ENCODE data around the gene PCCA. TPM values are rescaled to one million over a fixed set of nuclear protein-coding genes. Genes with fewer than 3 reads are reported as not detected.

The PCCA gene
- total RNA-seq, 1 experiment from 2014 or later: 16.1 TPM

- Histone ChIP-seq H3K27ac (no peak overlapping the region), H3K4me2 (no peak overlapping the region), H3K4me3 (no peak overlapping the region), H2AFZ (no peak overlapping the region), H3K9me2 (ENCODE audit: insufficient read depth) (no peaks in the 10 kb centered on the region), H4K20me1 (ENCODE audit: insufficient read depth) (no peaks in the 10 kb centered on the region), H3K27me3 (ENCODE audit: insufficient read depth, low read depth) (no peaks in the 10 kb centered on the region), H3K4me1 (replicated peaks; ENCODE audit: insufficient read depth) (peaks cover 21% of the 10 kb centered on the region), H3F3A (ENCODE audit: insufficient read depth, low read depth) (peaks cover 20% of the 10 kb centered on the region; the same call in 1 of the 2 replicates), H3K36me3 (ENCODE audit: low read depth) (no peaks in the 10 kb centered on the region), H3K9me3 (ENCODE audit: insufficient read depth, low read depth) (no peaks in the 10 kb centered on the region; the same call in 1 of the 2 replicates), H3K79me2 (ENCODE audit: low read depth) (no peaks in the 10 kb centered on the region)
- no peak for TF ChIP-seq CTCF (conservative IDR thresholded peaks at IDR 0.05)
- no peak for TF ChIP-seq EZH2 (IDR thresholded peaks at IDR 0.05; ENCODE audit: low read depth)
- ChIA-PET CTCF (no interaction called here), POLR2A (ENCODE audit: unreplicated experiment) (no interaction called here)
- no TSS peak for BruUV-seq (replicated peaks)
- intact Hi-C loops (cut with micrococcal nuclease; ENCODE audit: unreplicated experiment): no loop called here
- no peak for DNase-seq
Measured at GRCh38 chr13:100365680-100366079, 276.8 kb downstream of the PCCA start.

- no peak overlapping the region for H2AFZ ChIP-seq
- no peak for DNase-seq
- H3K9me3 ChIP-seq (ENCODE audit: insufficient read depth, low read depth): peaks cover 8% of the 10 kb centered on the region
- H3K4me1 ChIP-seq (replicated peaks; ENCODE audit: insufficient read depth): no peaks in the 10 kb centered on the region
- H3K79me2 ChIP-seq (ENCODE audit: low read depth): no peaks in the 10 kb centered on the region
- H3F3A ChIP-seq (ENCODE audit: insufficient read depth, low read depth): no peaks in the 10 kb centered on the region
- ChIA-PET POLR2A (ENCODE audit: unreplicated experiment) (no interaction called here), CTCF (no interaction called here)
- no TSS peak for BruUV-seq (replicated peaks)
- H3K4me2 ChIP-seq: no peak overlapping the region
- H3K9me2 ChIP-seq (ENCODE audit: insufficient read depth): no peaks in the 10 kb centered on the region
- H3K36me3 ChIP-seq (ENCODE audit: low read depth): no peaks in the 10 kb centered on the region
- no peaks in the 10 kb centered on the region for H4K20me1 ChIP-seq (ENCODE audit: insufficient read depth)
- H3K4me3 ChIP-seq: no peak overlapping the region
- H3K27me3 ChIP-seq (ENCODE audit: insufficient read depth, low read depth): no peaks in the 10 kb centered on the region
- intact Hi-C loops (cut with micrococcal nuclease; ENCODE audit: unreplicated experiment): no loop called here
- H3K27ac ChIP-seq: no peak overlapping the region
- TF ChIP-seq CTCF (conservative IDR thresholded peaks at IDR 0.05) (no peak), EZH2 (IDR thresholded peaks at IDR 0.05; ENCODE audit: low read depth) (no peak)
Measured at GRCh38 chr13:100378533-100378932, 289.6 kb downstream of the PCCA start.

GRCh38 chr13:100381595-100382224 lies 292.8 kb downstream of the PCCA start:
- intact Hi-C loops (cut with micrococcal nuclease; ENCODE audit: unreplicated experiment): no loop called here
- no peak overlapping the region for H3K27ac ChIP-seq
- POLR2A ChIA-PET (ENCODE audit: unreplicated experiment): no interaction called here

More at GRCh38 chr13:100381595-100382224, 292.8 kb downstream of the PCCA start:
- no peaks in the 10 kb centered on the region for H3K36me3 ChIP-seq (ENCODE audit: low read depth)
- no peak for TF ChIP-seq EZH2 (IDR thresholded peaks at IDR 0.05; ENCODE audit: low read depth)
- no peak for TF ChIP-seq CTCF (conservative IDR thresholded peaks at IDR 0.05)
- CTCF ChIA-PET: no interaction called here
- peaks cover 8% of the 10 kb centered on the region for H3K9me3 ChIP-seq (ENCODE audit: insufficient read depth, low read depth)
- H3K4me1 ChIP-seq (replicated peaks; ENCODE audit: insufficient read depth): no peaks in the 10 kb centered on the region
- no peak for DNase-seq
- no peaks in the 10 kb centered on the region for H3K27me3 ChIP-seq (ENCODE audit: insufficient read depth, low read depth)
- no peak overlapping the region for H3K4me3 ChIP-seq
- BruUV-seq (replicated peaks): no TSS peak
- no peaks in the 10 kb centered on the region for H3K79me2 ChIP-seq (ENCODE audit: low read depth)
- no peaks in the 10 kb centered on the region for H4K20me1 ChIP-seq (ENCODE audit: insufficient read depth)
- no peaks in the 10 kb centered on the region for H3F3A ChIP-seq (ENCODE audit: insufficient read depth, low read depth)
- H3K4me2 ChIP-seq: no peak overlapping the region
- no peak overlapping the region for H2AFZ ChIP-seq
- H3K9me2 ChIP-seq (ENCODE audit: insufficient read depth): no peaks in the 10 kb centered on the region

Data from PC-9 (cell line).